GM12801 (cell line): ENCODE measurements around the gene CYLD.

Source experiments
- TF ChIP-seq, protein P1 (sequence below): IDR thresholded peaks from one replicate; pipeline ENCODE4 v1.5.1; 2011; ENCODE audit warnings: control low read depth; ENCODE audit not compliant: insufficient read length; ENCODE audit errors: extremely low read depth

CYLD gene

DNA sequence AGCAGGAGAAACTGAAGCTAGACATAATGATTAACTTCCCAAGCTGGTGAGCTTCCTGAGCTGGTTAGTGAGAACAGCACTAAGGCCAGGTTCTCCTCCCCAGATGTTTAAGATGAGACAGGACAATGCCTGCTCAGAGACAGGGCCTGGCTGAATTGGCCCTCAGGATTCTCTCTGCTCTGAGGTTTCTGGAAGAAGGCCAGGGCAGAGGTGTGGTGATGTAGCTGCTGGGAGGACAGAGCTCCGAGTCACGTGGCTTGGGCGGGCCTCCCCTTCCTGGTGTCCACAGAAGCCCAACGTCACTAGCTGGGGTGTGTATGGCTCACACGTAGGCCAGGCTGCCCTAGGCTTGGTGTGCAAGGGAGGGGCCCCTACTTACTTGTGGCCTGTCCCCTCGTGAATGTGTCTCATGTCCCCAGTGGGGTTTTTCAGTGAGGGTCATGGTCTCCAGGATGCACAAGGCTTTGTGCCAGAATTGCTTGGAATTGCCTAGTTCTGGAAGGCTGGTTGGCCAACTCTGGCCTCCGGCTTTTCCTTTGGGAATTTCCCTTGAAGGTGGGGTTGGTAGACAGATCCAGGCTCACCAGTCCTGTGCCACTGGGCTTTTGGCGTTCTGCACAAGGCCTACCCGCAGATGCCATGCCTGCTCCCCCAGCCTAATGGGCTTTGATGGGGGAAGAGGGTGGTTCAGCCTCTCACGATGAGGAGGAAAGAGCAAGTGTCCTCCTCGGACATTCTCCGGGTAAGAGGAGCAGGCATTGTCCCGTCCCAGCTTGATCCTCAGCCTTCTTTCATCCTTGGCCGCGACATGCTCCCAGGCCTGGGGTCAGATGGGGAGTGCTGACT, 45.1 kb upstream of the CYLD start:
- TF ChIP-seq, protein P1, sequence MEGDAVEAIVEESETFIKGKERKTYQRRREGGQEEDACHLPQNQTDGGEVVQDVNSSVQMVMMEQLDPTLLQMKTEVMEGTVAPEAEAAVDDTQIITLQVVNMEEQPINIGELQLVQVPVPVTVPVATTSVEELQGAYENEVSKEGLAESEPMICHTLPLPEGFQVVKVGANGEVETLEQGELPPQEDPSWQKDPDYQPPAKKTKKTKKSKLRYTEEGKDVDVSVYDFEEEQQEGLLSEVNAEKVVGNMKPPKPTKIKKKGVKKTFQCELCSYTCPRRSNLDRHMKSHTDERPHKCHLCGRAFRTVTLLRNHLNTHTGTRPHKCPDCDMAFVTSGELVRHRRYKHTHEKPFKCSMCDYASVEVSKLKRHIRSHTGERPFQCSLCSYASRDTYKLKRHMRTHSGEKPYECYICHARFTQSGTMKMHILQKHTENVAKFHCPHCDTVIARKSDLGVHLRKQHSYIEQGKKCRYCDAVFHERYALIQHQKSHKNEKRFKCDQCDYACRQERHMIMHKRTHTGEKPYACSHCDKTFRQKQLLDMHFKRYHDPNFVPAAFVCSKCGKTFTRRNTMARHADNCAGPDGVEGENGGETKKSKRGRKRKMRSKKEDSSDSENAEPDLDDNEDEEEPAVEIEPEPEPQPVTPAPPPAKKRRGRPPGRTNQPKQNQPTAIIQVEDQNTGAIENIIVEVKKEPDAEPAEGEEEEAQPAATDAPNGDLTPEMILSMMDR = no peak

- TF ChIP-seq, protein P1 = no peak
Observed at GRCh38 chr16:50697421-50697715, 44.5 kb upstream of the CYLD start.

DNA sequence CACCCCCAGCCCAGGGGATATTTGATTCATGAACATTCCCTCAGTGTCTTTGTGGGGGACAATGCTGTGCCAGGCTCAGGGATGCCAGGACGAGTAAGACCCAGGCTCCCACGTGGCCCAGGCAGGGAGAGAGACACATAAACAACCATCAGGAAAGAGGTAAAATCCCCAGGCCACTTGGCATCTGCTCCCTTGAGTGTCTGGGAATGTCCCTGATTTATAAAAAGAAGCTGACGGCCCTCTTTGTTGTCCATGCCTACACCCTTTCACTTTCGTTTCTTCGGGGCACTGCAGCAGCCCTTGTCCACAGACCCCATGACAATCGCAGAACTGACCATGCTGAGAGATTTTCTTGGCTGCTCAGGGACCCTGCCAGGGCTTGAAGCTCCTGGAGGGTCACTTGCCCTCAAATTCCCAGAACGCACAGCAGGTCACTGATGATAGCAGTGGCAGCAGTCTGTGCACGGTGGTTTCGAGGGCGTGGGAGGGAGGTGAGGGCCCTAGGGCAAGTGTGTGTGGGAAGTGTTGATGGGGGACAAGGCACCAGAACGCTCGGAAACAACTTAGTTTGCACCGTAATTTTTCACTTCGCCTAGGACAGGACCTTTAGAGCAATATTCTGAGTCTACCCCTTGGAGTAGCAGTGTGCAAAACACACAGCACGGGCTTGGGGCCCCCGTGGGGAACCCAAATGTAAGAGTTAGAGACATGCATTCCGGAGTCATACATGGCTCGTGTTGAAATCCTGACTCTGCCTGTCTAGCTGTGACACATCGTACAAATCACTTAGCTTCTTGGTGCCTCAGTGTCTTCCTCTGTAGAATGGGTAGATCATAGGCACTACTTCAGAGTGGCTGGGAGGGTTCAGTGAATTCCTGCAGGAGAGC, 43.8 kb upstream of the CYLD start:
- TF ChIP-seq, protein P1 = no peak

- TF ChIP-seq, protein P1 = no peak
Observed at GRCh38 chr16:50699326-50700159, 42.3 kb upstream of the CYLD start.

- TF ChIP-seq, protein P1 = no peak
Observed at GRCh38 chr16:50702725-50703124, 39.2 kb upstream of the CYLD start.

DNA sequence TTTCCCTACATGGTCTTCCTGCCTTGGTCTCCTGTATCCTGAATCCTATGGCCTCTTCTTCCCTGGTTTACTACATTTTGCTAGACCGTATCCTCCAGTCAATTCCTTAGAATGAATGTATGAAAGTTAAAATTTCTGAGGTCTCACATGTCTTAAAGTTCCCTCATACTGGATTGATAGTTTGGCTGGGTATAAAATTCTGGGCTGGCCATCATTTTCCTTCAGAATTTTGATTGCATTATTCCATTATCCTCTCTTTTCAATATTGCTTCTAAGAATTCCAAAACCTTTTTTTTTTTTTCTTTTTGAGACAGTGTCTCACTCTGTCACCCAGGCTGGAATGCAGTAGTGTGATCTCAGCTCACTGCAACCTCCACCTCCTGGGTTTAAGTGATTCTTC, 37.6 kb upstream of the CYLD start:
- TF ChIP-seq, protein P1 = no peak

DNA sequence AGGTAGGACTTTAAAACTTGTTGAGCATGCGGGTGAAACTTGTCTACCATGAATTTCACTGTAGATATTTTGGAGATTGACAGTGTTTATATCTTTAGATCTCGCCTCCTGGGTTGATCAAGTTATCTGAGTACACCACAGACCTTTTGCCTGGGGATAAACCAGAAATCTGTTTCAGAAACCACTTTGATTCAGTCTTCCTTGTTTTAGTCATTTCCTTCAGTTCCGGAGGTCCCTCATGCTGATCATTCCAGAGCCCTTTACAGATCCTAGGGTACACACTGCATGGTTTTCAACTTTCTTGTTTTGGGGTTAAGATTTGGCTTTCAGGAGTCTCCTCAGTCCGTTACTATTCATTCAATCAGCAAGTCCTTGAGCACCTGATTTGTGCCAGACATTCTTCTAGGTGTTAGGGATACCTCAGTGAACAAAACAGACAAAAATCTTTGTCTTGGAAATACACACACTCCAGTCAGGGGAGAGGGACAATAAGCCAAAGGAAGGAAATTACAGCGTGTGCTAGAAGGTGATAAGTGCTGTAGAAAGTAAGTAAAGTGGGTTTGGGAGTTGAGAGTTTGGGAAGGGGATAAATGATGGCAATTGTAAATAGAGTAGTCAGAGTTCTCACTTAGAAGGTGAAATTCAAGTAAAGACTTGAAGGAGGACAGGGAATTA, 36.3 kb upstream of the CYLD start:
- TF ChIP-seq, protein P1 = no peak
